Measurements from ENCODE around the gene TCF7L2. TPM values are rescaled to one million over a fixed set of nuclear protein-coding genes. Genes with fewer than 3 reads are reported as not detected.

TCF7L2 gene
- total RNA-seq, 4 donors from 2014 or later, result 12.7 to 59.9 (median 16.1) TPM

DNA sequence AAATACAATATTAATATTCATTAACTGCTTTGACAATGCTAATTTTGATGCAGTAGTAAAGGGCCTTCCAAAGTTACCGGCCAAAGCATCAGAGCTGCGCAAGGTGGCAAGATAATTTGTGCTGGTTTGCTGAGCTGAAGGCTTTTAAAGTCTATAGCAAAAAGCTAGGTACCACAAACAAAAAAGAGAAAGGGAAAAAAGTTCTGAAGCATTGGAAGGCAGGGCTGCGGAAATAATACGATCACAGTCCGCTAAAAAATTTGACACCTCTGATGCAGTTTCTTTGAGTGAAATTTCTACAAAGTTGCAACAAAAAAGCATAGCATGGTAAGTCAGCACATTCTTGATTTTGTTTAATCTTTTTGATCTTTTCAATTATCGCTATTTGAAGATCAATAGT lies 175.6 kb downstream of the TCF7L2 start:
- TF ChIP-seq, protein P1, sequence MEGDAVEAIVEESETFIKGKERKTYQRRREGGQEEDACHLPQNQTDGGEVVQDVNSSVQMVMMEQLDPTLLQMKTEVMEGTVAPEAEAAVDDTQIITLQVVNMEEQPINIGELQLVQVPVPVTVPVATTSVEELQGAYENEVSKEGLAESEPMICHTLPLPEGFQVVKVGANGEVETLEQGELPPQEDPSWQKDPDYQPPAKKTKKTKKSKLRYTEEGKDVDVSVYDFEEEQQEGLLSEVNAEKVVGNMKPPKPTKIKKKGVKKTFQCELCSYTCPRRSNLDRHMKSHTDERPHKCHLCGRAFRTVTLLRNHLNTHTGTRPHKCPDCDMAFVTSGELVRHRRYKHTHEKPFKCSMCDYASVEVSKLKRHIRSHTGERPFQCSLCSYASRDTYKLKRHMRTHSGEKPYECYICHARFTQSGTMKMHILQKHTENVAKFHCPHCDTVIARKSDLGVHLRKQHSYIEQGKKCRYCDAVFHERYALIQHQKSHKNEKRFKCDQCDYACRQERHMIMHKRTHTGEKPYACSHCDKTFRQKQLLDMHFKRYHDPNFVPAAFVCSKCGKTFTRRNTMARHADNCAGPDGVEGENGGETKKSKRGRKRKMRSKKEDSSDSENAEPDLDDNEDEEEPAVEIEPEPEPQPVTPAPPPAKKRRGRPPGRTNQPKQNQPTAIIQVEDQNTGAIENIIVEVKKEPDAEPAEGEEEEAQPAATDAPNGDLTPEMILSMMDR (IDR thresholded peaks at IDR 0.05), result no peak
- no peak for TF ChIP-seq POLR2A (IDR thresholded peaks at IDR 0.05)
- Histone ChIP-seq H3K27me3 (no peaks in the 10 kb centered on the region), H3K27ac (peak overlapping the region in 1 of 2 donors; percentile 77), H3K36me3 (no peaks in the 10 kb centered on the region), H3K9me3 (no peaks in the 10 kb centered on the region), H3K4me1 (no peaks in the 10 kb centered on the region), H3K4me3 (no peak overlapping the region)
- intact Hi-C loops (cut with DNase I; ENCODE audit: low total_unique reads), result loop anchor here (10.0 kb wide), 1 partner anchor 171 kb away; the partner anchor contains the start of gene TCF7L2
- DNase-seq, result no peak

DNA sequence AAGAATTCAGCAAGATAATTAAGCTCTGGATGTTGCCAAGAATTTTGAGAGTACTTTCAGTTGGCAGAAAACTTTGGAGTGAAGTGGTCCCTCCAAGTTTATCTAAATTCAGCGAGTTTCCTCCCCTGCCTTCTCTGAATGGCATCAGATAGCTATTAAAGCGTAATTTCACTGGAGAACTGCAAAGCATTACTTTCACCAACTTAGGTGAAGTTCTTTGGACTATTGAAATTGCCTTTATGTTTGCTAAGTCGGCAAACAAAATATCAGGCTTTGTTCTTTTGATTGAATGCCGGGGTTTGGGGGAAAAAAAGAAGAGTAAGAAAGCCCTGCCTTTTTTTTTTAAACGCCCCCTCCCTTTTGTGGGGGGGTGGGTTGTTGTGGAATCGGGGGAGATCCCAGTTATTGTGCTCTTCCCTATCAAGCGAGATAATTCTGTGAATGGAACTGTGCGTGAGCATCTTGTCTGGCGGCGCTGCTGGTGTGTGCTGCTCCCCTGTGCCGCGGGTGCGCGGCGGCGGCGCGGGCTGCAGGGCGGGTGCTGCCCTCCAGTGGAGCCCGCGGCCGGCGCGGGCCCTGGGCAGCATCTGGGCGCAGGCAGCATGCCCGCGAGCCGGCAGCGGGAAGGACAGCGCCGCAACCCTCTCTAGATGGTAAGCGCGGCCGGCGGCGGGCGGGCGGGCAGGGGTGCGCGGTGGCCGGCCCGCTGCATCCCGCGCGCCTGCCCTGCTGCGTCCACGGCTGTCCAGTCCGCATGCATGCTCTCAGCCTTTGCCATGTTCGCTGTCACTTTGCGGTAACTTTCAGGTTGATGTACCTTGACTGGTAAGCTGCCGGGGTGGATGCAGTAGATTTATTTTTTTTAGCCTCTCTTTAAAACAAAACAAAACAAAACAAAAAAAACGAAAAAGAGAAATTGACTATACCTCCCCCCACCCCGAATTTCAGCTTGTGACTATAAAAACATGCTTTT lies 176.5 kb downstream of the TCF7L2 start:
- intact Hi-C loops (cut with DNase I; ENCODE audit: low total_unique reads), result loop anchor here (10.0 kb wide), 1 partner anchor 172 kb away; the partner anchor contains the start of gene TCF7L2
- TF ChIP-seq, protein P1 (IDR thresholded peaks at IDR 0.05), result peak; percentile 44 to 92 (median 90)
- no peak for TF ChIP-seq POLR2A (IDR thresholded peaks at IDR 0.05)
- DNase-seq, result peak; percentile 61 to 65
- Histone ChIP-seq H3K4me1 (no peaks in the 10 kb centered on the region), H3K4me3 (peak overlapping the region; percentile 30 to 40), H3K27me3 (no peaks in the 10 kb centered on the region), H3K36me3 (no peaks in the 10 kb centered on the region), H3K27ac (peak overlapping the region; percentile 54 to 77), H3K9me3 (no peaks in the 10 kb centered on the region)

DNA sequence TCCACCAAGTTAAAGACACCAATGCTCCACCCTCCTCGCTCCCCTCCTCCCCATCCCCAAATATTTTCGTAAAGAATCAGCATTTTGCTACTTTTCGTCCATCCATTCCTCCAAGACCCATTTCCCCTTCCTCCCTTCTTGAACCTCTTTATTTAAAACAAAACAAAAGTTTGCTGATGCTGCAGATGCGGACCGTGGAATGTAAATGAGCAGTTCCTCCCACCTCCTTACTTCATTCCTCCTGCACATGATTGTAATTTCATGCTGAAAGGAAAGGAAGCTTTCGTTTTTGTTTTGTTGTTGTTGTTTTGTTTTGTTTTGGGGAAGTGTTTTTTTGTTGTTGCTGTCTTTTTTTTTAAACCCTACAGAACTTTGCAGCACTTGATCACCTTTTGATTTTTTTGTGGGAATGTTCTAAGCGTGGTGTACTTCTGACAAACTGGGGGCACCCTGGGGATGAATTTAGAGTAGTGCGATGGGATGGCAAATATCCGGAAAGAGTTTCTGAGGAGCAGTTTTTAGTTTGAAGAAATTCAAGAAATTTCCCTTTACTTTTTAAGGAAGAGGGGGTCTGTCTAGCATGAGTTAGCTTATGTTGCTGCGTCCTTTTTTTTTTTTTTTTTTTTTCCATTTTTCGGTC lies 177.3 kb downstream of the TCF7L2 start:
- Histone ChIP-seq H3K4me1 (no peaks in the 10 kb centered on the region), H3K27ac (peak overlapping the region; percentile 54 to 77), H3K9me3 (no peaks in the 10 kb centered on the region), H3K36me3 (no peaks in the 10 kb centered on the region), H3K27me3 (no peaks in the 10 kb centered on the region), H3K4me3 (peak overlapping the region; percentile 30 to 40)
- intact Hi-C loops (cut with DNase I; ENCODE audit: low total_unique reads), result loop anchor here (10.0 kb wide), 1 partner anchor 173 kb away; the partner anchor contains the start of gene TCF7L2
- TF ChIP-seq, protein P1 (IDR thresholded peaks at IDR 0.05), result no peak
- no peak for TF ChIP-seq POLR2A (IDR thresholded peaks at IDR 0.05)
- no peak for DNase-seq

DNA sequence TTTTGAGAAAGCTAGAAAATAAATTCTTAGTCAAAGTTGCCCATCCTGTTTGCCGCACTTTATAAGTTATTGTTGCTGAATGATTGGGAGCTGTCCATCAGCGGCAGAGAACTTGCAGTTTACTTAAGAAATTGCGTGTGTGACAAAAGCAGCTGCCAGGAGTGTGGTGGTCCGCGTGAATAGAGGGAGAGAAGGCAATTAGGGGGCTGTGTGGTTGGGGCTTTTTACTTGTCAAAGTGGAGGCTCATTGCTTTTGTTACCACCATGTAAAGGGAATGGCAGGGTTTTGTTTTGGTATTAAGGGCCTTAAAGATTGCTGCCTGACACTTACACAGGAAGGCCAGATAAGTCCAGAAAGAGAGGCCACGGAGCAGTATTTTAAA lies 177.8 kb downstream of the TCF7L2 start:
- peak overlapping the region; percentile 54 to 77 for H3K27ac ChIP-seq

More for the DNA sequence above, 177.8 kb downstream of the TCF7L2 start:
- TF ChIP-seq, protein P1 (IDR thresholded peaks at IDR 0.05), result no peak
- no peak for TF ChIP-seq POLR2A (IDR thresholded peaks at IDR 0.05)
- Histone ChIP-seq H3K27me3 (no peaks in the 10 kb centered on the region), H3K9me3 (no peaks in the 10 kb centered on the region), H3K4me3 (no peak overlapping the region), H3K36me3 (no peaks in the 10 kb centered on the region), H3K4me1 (no peaks in the 10 kb centered on the region)
- intact Hi-C loops (cut with DNase I; ENCODE audit: low total_unique reads), result loop anchor here (10.0 kb wide), 1 partner anchor 173 kb away; the partner anchor contains the start of gene TCF7L2
- DNase-seq, result no peak
